ENCODE results near the gene ZEB2.

The ZEB2 gene

DNA sequence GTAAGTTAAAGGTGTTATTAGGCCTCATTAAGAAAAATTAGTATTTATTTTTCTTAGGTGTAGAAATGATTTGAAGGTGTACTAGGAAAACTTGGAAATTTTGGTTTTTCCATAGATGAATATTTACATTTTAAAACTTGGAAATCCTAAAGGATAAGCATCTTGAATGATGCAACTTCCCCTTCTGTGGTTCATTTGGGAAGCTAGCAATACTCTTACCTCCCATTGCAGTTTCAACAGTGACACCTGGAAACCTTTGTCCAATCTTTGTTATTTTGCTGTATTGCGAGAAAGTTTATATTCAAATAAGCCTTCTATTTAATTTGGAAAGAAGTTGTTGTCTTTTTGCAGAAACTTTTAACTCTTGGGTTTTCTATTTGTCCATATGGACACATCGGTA lies 68.5 kb downstream of the ZEB2 start:
- no peak for DNase-seq (ENCODE audit: low spot score)

- no peak for DNase-seq (ENCODE audit: low spot score)
Observed at GRCh38 chr2:144449028-144449406, 70.9 kb downstream of the ZEB2 start.

DNA sequence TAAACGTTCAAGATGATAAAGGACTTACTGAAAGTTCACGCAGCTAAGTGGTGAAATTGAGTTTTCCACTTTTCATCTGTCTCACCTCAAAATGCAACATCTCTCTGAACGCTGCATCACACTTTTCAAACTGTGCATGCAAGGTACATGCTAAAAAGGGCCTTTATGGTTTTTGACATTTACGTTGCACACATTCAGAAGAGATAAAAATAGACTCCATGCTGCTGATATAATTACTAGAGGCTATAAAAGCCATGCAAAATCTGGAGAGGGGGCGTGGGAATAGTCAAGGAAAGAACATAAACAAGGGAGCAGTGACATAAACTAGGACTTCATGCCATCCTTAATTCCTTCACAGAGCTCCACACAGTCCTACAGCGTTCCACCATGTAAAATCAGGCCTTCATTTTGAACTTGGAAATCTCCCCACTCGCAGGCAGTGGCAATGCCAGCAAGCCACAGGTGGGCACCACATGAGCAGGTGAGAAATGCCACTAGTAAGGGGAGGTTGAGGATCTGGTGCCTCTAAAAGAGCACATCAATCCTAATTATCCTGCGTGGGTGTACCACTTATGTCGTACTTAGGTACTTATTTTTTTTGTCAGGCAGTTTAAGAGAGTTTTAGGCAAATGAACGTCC lies 71.4 kb downstream of the ZEB2 start:
- DNase-seq (ENCODE audit: low spot score) = no peak

DNA sequence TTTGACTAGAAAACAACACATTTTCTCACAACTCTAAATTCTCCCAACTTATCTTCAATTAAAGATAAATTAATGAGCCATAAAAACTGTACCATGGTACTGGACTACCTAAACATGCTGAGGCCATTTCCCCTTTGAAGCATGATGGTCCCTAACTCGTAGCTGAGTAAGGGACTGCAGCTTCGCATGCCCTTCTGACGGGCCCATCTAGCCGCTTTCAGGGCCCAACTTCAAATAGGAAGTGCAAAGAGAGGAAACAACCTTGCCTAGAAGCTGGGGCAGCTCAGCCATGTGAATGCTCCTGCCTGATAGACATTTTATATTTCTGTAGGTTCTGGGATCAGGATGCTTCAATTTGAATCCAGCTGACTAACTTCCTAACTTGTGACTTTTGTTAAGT lies 72.4 kb downstream of the ZEB2 start:
- no peak for DNase-seq (ENCODE audit: low spot score)

DNA sequence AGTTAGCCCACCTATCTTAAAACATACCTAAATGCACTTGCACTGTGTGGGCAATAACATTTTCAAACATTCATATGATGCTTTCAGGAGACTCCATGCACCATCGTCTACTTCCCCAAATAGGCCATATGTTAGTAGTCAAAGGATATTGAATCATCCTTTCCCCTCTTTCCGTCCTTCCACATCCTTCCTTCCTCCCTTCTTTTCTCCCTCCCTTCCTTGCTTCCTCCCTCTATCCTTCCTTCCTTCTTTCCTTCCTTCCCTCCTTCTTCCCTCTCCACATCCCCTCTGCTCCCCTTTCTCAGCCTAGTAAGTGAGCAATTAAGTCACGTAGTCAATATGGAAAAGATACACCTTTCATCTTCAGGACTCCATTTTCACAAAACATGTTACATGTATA lies 73.8 kb downstream of the ZEB2 start:
- DNase-seq (ENCODE audit: low spot score) = no peak

GRCh38 chr2:144445196-144445595 lies 74.7 kb downstream of the ZEB2 start:
- no peak for DNase-seq (ENCODE audit: low spot score)

GRCh38 chr2:144443837-144444817 lies 75.8 kb downstream of the ZEB2 start:
- no peak for DNase-seq (ENCODE audit: low spot score)

DNA sequence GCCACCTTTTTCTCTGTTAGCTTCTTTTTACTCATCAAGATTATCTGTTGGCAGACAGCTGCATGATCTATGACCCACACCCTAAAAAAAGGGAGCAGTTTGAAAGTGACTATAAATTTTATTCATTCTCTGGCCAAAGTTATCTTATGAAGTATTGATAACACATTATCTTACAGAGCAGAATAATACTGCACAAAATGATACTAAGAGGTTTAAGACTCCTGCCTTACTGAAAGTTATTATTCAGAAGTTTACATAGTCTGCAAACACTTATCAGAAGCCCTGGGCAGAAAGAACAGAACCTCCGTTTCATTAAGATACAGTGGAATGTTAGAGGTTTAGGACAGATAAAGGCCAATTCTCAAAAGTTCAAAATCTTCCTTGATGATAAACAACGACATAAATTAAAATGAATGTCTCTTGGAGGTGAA lies 78.2 kb downstream of the ZEB2 start:
- no peak for DNase-seq (ENCODE audit: low spot score)

DNA sequence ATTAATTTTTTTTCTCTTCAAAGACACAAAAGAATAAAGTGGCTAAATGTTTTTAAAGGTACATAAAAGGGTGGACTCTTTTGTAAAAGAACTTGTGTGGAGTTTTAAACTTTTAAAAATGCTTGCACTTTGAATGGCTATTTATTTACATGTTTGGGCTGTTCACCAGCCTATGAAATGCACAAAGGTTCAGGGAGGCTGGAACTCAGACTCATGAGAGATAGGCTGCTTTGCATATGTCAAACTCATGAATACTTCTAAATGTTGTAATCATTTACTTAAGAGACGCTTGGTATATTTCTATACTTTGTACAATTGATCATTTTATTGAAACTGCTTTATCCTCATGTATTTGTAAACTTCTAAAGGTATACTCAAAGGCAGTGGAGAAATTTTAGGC lies 79.9 kb downstream of the ZEB2 start:
- no peak for DNase-seq (ENCODE audit: low spot score)

DNA sequence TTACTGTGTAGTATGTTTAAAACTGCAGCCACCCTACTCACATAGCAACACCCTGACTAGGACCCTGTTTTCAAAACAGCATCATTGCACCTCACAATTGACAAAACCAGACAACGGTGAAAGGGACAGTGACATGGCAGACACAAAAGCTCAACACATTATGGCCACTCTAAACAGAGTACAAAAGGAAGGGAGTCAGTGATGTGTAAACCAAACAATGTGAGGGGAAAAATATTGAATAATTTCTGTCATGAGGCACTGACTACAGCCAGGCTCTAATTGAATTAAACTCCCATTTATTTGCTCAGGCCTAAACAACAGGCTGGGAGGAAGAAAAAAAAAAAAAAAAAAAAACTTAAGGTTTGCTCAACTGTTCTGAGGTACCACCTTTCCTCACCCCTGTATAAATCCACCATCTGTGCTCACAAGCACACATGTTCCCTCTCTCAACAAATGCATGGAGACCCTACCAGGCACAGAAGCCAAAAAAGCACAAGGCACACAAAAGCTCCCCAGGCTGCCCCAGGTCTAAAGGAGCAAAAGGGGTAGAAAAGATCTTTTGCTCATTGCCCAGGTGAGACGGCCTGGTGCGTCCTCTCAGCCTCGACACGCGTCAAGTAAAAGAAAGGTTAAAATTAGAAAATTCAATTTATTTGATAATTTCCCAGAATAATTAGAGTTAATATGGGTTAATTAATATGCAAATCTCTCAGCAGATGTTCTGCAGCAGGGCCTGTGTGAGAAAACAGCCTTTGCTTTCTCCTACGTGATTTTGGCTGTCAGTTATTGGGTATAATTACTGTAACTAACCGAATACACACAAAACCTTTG lies 80.9 kb downstream of the ZEB2 start:
- no peak for DNase-seq (ENCODE audit: low spot score)

DNA sequence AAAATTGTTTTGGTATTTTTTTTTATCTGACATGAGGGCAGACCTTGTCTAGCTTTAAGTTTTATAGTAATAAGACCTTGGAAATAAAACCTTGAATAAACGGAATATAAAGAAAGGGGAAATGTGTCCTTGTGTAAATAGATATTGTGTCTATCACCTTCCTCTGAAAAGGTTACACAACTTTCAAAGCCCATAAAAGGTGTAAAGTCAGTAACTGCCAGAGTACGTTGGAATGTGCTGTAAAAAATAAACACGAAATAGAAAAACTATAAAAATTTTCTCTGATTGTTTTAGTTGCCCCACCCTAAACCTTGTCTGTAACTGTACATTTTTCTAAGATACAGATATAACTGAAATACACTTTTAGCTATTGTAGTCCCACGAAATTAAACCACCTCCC lies 82.3 kb downstream of the ZEB2 start:
- DNase-seq (ENCODE audit: low spot score) = no peak

DNA sequence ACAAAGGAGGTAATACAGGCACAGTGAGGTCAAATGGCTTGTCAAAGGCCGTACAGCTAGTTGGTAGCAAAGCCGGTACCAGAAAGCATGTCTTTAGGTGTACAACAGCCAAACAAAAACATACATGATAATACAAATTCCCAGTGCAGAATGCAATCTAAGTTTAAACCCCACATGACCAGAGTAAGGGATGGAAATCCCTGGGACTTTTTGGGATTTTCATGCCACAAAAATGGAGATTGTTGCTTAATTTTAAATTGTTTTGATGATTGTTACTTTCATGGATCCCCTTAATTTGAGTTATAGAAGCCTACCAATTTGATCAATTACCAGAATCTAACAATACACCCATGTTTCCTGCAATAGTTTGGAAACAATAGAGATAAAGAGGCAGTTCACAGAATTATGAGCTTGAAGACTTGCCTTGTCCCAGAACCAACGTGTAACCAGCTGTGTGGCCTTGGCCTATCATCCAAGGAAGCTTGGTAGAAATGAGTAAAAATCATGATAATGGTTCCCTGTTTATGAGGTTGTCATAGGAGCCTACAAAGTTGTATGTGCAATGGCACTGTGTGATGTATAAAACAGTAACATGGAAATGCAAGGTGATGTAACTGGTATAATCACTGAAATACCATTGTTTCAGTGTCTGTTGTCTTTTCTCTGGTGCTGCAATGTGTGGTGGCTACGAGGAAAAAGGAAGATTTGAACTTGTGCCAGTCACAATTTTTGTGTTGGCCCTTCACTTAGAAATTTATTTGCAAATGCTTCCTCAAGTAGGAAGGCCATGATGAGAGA lies 85.3 kb downstream of the ZEB2 start:
- DNase-seq (ENCODE audit: low spot score) = no peak

GRCh38 chr2:144432921-144433320 lies 87.0 kb downstream of the ZEB2 start:
- no peak for DNase-seq (ENCODE audit: low spot score)

DNA sequence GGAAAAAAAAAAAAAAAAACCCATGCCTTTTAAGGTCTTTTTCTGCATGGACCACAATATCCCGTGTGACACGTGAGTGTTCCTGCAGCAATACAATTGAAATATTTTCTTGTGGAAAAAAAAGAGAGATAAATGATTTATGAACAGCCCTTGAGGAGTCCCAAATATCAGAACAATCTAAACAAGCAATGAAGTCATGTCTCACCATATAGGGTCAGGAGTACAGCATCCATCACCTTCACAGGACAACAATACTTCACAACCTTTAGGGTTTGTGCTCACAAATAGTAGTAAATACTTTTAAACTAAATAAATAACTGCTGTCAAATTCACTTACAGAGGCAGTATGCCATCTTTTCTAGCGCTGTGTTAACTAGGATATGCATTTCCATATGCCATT lies 87.9 kb downstream of the ZEB2 start:
- DNase-seq (ENCODE audit: low spot score) = no peak

DNA sequence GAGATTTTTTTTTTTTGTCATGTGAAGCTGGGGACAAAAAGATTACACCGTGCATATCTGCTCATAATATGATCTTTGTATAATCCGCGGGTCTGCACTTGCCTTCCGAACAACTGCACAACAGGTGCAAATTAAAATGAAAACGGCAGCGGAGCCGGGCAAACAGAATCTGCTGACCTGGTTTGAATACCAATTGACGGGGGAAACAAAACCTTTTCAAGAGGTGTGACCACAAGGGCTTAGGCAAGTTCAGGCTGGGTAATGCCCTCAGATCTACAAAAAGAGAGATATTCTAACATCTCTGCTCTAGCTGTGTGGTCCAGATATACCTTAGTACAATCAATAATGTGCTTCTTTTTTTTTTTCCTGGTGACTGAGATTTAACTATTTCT lies 88.5 kb downstream of the ZEB2 start:
- no peak for DNase-seq (ENCODE audit: low spot score)

DNA sequence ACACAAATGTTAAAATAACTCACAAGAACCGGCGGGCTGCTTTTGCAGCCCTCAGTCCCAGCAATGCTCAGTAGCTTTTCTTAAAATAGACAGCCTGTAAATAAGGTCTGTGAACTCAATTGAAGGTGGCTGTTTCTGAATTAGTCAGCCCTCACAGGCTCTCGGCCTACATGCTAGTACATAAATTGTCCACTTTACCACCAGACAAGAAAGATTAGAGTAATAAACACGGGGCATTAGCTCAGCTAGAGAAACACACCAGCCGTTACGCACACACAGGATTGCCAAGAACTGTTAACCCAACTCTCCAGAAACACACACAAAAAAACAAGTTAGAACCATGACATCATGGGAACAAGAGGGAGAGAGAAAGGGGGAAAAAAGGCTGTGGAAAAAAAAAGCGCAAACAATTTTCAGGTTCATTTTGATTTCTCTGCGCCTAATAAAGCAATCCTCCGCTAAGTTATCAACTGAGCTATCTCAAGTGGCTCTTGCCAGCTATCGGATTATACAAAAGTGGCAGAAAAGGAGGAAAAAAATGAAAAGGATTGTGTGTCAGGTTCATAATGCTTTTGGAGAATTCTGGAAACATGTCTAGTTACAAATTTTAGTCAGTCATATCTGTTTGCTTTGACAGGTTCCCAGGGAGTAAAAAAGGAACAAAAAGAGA lies 89.1 kb downstream of the ZEB2 start:
- peak; percentile 28 for DNase-seq (ENCODE audit: low spot score)

DNA sequence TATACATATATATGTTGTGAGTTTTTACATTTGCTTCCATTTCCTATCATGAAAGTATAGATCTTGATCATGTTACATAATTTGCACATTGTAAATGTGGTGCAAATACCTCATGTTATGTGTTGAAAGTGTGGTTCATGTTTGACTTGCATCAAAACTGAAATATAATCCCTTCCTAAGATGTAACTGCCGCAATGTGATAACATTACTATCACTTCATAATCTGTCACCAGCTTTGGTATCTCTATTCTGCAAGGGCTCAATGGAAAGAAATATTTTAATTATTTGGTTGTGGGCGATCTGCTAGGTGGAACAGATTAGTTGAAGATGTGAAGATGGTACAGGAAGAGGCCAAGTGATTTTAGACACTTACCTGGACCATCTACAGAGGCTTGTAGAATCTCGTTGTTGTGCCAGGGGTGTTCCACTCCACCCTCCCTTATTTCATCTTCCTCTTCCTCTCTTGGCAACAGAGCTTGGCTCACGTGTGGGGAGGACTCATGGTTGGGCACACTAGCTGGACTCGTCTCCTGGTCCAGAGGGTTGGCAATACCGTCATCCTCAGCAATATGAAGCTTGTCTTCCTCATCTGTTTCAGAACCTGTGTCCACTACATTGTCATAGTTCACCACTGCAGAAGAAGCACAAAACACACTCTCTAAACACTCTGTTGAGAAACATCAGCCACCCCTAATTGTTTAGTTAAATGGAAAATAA lies 90.4 kb downstream of the ZEB2 start:
- no peak for DNase-seq (ENCODE audit: low spot score)

DNA sequence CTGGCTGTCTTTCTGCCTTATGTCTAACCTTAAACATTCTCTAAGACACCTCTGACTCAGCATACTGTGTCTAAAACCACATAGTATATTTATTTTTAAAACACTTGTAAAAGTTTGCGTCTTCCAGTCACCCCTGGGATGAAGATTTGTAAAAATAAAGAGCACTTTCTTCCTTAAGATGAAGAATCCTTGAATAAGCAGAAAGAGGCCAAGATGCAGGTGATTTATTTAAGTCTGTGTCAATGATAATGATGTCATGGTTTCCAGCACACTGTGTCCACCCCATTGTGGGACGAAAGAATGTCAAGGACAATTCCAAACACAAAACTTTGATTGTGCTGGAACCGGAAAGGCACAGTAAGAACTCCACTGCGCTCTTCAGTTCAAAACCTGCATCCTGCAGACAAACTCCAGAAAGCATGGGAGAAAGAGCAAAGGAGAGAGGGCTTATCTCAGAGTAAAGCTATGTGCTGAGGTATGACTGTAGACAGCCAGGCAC lies 92.9 kb downstream of the ZEB2 start:
- no peak for DNase-seq (ENCODE audit: low spot score)

DNA sequence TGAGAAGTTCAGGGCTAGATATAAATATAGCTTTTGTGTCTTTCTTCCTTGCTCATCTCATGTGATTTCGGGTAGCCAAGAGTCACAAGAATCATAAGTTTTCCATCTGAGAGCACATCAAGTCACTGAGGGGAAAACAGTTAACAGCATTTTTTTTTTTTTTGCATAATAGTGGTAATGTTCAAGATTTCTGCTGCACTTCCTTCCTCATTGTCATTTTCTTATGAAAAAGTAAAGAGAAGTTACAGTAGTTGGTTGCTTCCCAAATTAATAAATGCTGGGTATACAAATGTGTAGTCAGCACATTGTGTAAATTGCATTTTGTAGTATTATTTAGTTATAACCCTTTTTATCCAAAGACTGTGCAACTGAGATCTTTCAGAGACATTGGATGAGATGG lies 93.6 kb downstream of the ZEB2 start:
- no peak for DNase-seq (ENCODE audit: low spot score)

DNA sequence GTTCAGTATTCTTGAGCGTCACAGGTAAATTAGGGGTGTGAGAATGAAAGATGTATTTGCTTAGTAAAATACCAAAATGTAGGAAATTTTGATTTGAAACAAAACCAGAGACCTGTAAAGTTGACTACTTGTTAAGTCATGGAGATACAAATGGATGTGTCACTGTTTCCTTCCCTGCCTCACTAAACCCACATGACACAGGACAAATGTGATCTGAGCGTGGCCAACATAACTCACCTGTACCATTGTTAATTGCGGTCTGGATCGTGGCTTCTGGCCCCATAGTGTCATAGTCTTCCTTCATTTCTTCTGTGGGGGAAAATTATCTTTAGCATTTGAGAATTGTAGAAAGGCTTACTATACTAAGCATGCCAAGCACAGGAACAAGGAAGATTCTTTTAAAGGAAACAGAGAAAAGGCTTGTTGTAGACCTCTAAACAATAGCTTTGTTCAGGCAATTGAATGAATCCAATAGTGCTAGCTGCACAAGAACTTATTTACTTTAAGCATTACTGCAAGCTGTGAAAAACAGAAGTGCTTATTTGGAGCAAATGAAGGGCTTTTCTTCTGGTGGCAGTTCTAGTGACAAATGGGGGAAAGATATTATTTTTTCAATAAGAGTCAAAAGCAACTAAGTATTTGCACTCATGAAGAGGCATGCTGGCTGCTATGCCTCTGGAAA lies 95.2 kb downstream of the ZEB2 start:
- DNase-seq (ENCODE audit: low spot score) = no peak
